COLO668 (cell line): ENCODE data around the gene SGSM2.

Experiments
- DNase-seq: peaks from one replicate; lab custom pipeline; 2025; ENCODE audit not compliant: unreplicated experiment; lab: John Stamatoyannopoulos, UW

SGSM2 gene

DNA sequence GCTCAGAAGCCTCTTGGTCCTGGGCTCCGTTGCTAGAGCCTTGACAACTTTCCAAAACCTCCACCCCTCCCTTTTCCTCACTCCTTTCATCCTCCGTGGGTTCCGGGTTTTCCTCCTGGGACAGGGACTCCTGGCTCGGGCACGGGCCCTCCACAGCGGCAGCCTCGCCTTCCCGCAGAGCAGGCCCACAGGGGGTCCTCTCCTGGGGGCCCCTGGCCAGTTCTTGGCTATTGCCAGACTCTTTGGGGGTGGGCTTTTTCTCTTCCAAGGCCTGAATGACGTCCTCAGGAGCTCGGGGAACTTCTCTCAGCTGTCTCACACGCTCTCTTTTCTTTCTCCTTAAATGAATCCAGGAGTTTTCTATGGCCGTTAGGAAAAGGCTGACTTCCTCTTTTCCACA is 82.9 kb downstream of the SGSM2 start:
- DNase-seq, result no peak

DNA sequence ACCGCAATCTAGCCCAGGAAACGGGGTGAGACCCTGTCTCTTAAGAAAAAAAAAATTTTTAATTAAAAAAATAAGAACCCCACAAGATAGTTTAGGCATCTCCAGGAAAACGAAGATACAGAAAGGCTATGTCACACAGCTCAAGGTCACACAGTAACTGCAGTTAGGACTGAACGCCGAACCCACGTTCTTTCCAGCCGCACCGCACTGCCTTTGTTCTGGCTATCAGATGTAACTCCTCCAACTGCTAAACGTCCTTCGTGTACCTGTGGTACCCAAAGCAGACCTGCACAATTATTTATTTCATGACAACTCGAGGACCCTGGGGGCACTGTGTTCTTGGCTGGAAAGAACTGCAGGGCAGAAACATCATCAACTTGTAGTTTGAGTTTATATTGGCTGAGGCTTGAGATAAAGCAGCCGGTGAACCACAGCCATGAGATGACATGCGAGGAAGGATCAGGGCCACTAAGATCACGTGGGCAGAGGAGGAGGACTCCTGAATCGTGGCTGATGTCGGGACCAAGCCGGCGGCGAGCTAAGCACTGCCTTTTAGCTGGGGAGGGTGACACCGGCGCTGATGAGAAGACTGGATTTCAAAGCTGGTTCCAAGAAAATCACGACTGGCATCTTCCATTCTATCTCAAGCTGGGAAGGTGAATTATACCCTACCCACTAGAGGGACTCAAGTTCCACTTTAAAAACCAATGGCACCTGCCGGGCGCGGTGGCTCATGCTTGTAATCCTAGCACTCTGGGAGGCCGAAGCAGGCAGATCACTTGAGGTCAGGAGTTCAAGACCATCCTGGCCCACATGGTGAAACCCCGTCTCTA is 84.2 kb downstream of the SGSM2 start:
- DNase-seq, result peak; percentile 8

DNA sequence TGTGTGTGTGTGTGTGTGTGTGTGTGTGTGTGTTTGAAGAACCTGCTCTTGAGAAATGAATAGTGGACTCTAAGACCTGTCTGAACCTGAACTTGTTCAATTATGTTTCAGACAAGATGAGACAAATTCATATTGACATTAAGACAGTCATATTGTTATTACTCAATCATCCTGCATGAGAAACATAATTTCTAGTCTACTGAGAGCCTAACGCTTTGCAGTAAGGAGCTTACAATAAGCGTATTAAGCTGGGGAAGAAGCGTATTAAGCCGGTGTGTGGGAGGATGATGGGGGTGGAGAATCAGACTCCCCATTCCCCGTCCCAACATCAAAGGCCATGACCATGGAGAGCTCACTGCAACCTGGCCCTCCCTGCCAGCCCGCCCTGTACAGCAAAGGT is 86.0 kb downstream of the SGSM2 start:
- no peak for DNase-seq

DNA sequence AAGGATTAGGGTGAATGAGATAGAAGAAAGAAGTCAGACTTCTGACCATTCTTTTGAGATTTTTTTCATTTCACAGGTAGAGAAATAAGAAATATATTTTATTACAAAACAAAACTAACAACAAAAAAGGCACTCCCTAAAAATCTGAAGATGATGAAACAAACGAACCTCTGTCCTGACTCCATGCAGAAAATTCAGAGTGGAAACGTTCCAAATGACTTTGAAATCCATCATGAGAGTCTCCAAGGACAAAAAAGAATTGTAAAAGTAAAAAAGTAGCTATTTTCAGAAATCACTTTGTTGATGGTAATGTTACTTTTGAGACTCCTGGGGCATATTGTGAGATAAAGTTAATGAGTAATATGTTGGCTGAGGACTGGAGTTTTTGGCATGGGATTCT is 89.9 kb downstream of the SGSM2 start:
- no peak for DNase-seq

DNA sequence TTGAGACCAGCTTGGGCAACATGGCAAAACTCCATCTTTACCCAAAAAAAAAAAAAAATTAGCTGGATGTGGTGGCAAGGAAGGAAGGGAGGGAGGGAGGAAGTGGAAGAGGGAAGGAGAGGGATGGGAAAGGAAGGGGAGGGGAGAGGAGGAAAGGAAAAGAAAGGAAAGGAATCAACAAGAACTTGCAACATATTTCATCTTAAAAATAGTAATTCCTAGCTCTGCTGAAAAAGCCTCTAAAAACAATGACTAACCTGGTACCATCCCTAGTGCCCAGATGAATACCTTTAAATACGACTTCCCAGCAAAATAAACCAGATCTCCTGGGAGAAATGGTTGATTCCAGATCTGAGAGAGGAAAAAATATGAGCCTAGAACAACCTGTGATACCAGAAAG is 90.6 kb downstream of the SGSM2 start:
- no peak for DNase-seq
